GM12878 (cell line): ENCODE data around the gene PTPN14. TPM values are rescaled to one million over a fixed set of nuclear protein-coding genes. Genes with fewer than 3 reads are reported as not detected.

Experiments used
- BACH1 ChIP-seq: fragments of 450-650 bp; IDR thresholded peaks from 2 replicates; pipeline ENCODE4 v1.6.1; 2017; ENCODE audit warnings: mild to moderate bottlenecking, borderline replicate concordance
- BMI1 ChIP-seq: fragments of 450-650 bp; IDR thresholded peaks from 2 replicates; pipeline ENCODE4 v1.6.1; 2016; ENCODE audit warnings: mild to moderate bottlenecking, moderate library complexity, borderline replicate concordance
- CEBPB ChIP-seq, 2 experiments: fragments of 150-350 bp in 1 of 2; IDR thresholded peaks; 2 replicates each; pipeline ENCODE4 v1.6.1; 2012 to 2014; ENCODE audit warnings: low read depth in 2 of 2, low read length in 2 of 2, borderline replicate concordance in 1 of 2, inconsistent platforms in 1 of 2
- CREB1 ChIP-seq: IDR thresholded peaks from 2 replicates; pipeline ENCODE4 v1.6.1; 2012; ENCODE audit warnings: low read depth, mild to moderate bottlenecking, inconsistent platforms
- CREM ChIP-seq: IDR thresholded peaks from 2 replicates; pipeline ENCODE4 v1.6.1; 2014; ENCODE audit warnings: antibody characterized with exemption, low read depth
- DPF2 ChIP-seq: fragments of 450-650 bp; IDR thresholded peaks from 2 replicates; pipeline ENCODE4 v1.6.1; 2017; ENCODE audit warnings: mild to moderate bottlenecking
- EED ChIP-seq: sonication (generic); IDR thresholded peaks from 2 replicates; pipeline ENCODE4 v1.6.1; 2016; ENCODE audit warnings: antibody characterized with exemption, low read depth
- EGR1 ChIP-seq, 2 experiments: IDR thresholded peaks; 1 replicate in 1 of 2; 2 replicates in 1 of 2; pipeline ENCODE4 v1.6.1; 2011 to 2012; ENCODE audit warnings: low read depth in 2 of 2, low read length in 2 of 2, borderline replicate concordance in 1 of 2, mild to moderate bottlenecking in 1 of 2, moderate library complexity in 1 of 2
- GATAD2B ChIP-seq: fragments of 450-650 bp; conservative IDR thresholded peaks from 2 replicates; pipeline ENCODE4 v1.6.1; 2017; ENCODE audit warnings: low read depth, mild to moderate bottlenecking, moderate library complexity
- HDGF ChIP-seq: fragments of 450-650 bp; IDR thresholded peaks from 2 replicates; pipeline ENCODE4 v1.6.1; 2016; ENCODE audit warnings: antibody characterized with exemption
- IKZF2 ChIP-seq, 2 experiments: fragments of 450-650 bp; IDR thresholded peaks; 2 replicates each; pipeline ENCODE4 v1.6.1; 2017; ENCODE audit warnings: mild to moderate bottlenecking in 2 of 2, moderate library complexity in 2 of 2
- JUNB ChIP-seq: IDR thresholded peaks from 2 replicates; pipeline ENCODE4 v1.6.1; 2016; ENCODE audit warnings: antibody characterized with exemption, mild to moderate bottlenecking
- MEF2B ChIP-seq: fragments of 450-650 bp; IDR thresholded peaks from 2 replicates; pipeline ENCODE4 v1.6.1; 2018; ENCODE audit warnings: mild to moderate bottlenecking, moderate library complexity; ENCODE audit not compliant: partially characterized antibody, poor library complexity, severe bottlenecking
- MYB ChIP-seq: fragments of 150-350 bp; IDR thresholded peaks from 2 replicates; pipeline ENCODE4 v1.6.1; 2014; ENCODE audit warnings: mild to moderate bottlenecking, low read depth, low read length, borderline replicate concordance
- NBN ChIP-seq: fragments of 450-650 bp; IDR thresholded peaks from 2 replicates; pipeline ENCODE4 v1.6.1; 2016
- NR2C2 ChIP-seq: IDR thresholded peaks from 2 replicates; pipeline ENCODE4 v1.6.1; 2011; ENCODE audit warnings: borderline replicate concordance, low read depth; ENCODE audit not compliant: control insufficient read depth, insufficient read length
- PAX5 ChIP-seq: IDR thresholded peaks from 2 replicates; pipeline ENCODE4 v1.6.1; 2011; ENCODE audit warnings: low read depth, low read length, borderline replicate concordance
- PAX8 ChIP-seq: fragments of 450-650 bp; IDR thresholded peaks from 2 replicates; pipeline ENCODE4 v1.6.1; 2017; ENCODE audit warnings: mild to moderate bottlenecking, moderate library complexity
- POLR2A ChIP-seq: IDR thresholded peaks from 2 replicates; pipeline ENCODE4 v1.6.1; 2011; ENCODE audit warnings: low read depth, mild to moderate bottlenecking, low read length
- RAD51 ChIP-seq: fragments of 450-650 bp; IDR thresholded peaks from 2 replicates; pipeline ENCODE4 v1.6.1; 2016; ENCODE audit warnings: moderate library complexity, mild to moderate bottlenecking, inconsistent platforms
- RFX5 ChIP-seq: IDR thresholded peaks from 2 replicates; pipeline ENCODE4 v1.6.1; 2011; ENCODE audit warnings: low read depth, low read length, improper control_type of control experiment
- RUNX3 ChIP-seq: IDR thresholded peaks from 2 replicates; pipeline ENCODE4 v1.6.1; 2012; ENCODE audit warnings: low read length, inconsistent platforms
- polyA plus RNA-seq, 11 experiments: library from polyadenylated mRNA; depleted of rRNA in 4 of 11; unstranded in 6 of 11; stranded (reverse) in 5 of 11; fragments of >200 nt; fragmentation: Nextera tagmentation in 4 of 11; fragmentation: Illumina TruSeq in 1 of 11; extraction: Ambion mirVana in 4 of 11; extraction: Trizol in 1 of 11; gene quantifications; 1 replicate in 1 of 11; 2 replicates in 10 of 11; pipeline versions ENCODE4 v1.2.1 to v1.2.3, GENCODE V29; 2011 to 2016; ENCODE audit warnings: inconsistent platforms in 2 of 11, missing spikeins in 2 of 11, low read depth in 1 of 11
- total RNA-seq, 4 experiments: library from RNA; depleted of rRNA in 3 of 4; stranded (reverse); fragments of >200 nt in 3 of 4; fragmentation: Illumina TruSeq in 1 of 4; extraction: Trizol in 1 of 4; gene quantifications; 2 replicates each; pipeline versions ENCODE4 v1.2.1 to v1.2.3, GENCODE V29; 2013 to 2021
- TF ChIP-seq, protein P1 (sequence below): fragments of 450-650 bp; IDR thresholded peaks from 2 replicates; pipeline ENCODE4 v1.6.1; 2016; ENCODE audit warnings: mild to moderate bottlenecking
- TF ChIP-seq, protein P2 (sequence below): fragments of 450-650 bp; IDR thresholded peaks from 2 replicates; pipeline ENCODE4 v1.6.1; 2016; ENCODE audit warnings: mild to moderate bottlenecking
- TF ChIP-seq, protein P3 (sequence below): fragments of 450-650 bp; IDR thresholded peaks from 2 replicates; pipeline ENCODE4 v1.6.1; 2017; ENCODE audit warnings: mild to moderate bottlenecking, low read depth, inconsistent platforms; ENCODE audit not compliant: poor library complexity, severe bottlenecking
- TF ChIP-seq, protein P4 (sequence below): IDR thresholded peaks from 2 replicates; pipeline ENCODE4 v1.6.1; 2011; ENCODE audit warnings: mild to moderate bottlenecking, low read depth, low read length, moderate library complexity; ENCODE audit not compliant: insufficient replicate concordance

The PTPN14 gene
- total and polyA plus RNA-seq, 10 of the 15 experiments (the other 5 are each of a cell fraction or from before 2014, with no cell fraction given), result 0.05 to 5.1 (median 0.44) TPM

DNA sequence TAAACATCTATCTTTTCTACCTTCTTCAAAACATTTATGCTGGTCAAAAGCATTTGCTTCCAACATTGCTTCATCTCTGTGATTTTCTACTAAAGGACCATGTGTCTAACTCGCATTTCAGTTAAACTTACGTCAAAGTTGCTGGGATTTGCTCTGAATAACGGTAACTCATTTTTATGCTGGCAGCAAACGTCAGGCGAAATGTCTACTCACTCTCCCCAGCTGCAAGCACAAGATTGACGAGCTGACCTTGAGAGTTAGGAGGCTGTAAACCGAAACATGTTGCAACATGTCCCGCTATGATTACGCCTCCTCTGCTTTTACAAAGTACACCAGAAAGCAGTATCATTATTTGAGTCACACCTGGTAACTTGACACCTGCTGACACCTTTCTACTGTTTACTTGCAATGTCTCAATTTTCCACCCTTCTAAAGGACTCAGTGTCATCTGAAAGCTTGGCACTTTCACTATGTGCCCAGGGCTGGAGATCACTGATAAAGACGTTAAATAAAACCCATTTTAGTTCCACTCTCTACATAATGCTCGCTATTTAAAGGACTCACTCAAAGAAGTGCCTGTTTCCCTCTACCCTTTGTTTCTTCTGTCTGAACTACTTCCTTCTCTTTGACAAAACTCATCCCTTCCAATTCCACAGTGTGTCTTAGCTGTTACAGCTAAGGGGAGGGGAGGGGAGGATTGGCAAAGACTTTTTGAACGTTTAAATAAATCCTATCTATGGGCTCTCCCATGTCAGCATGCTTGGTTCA lies 111.9 kb downstream of the PTPN14 start (continued):
- TF ChIP-seq POLR2A, result 0 out of 2 replicates have a peak, but pooled peaks have one; percentile 47
- TF ChIP-seq, protein P1, sequence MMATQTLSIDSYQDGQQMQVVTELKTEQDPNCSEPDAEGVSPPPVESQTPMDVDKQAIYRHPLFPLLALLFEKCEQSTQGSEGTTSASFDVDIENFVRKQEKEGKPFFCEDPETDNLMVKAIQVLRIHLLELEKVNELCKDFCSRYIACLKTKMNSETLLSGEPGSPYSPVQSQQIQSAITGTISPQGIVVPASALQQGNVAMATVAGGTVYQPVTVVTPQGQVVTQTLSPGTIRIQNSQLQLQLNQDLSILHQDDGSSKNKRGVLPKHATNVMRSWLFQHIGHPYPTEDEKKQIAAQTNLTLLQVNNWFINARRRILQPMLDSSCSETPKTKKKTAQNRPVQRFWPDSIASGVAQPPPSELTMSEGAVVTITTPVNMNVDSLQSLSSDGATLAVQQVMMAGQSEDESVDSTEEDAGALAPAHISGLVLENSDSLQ, result peak; percentile 77
- 0 out of 2 replicates have a peak, but pooled peaks have one; percentile 22 for TF ChIP-seq EED
- TF ChIP-seq GATAD2B, result peak; percentile 71; the same call in 1 of the 2 replicates
- TF ChIP-seq EGR1 (IDR thresholded peaks at IDR 0.05; ENCODE audit: borderline replicate concordance in 1 of 2, low read depth in 2 of 2, low read length in 2 of 2), result 0 out of 3 replicates have a peak, but pooled peaks of 1 of the 2 experiments have one; percentile 8
- peak in 1 of 2 experiments; percentile 75; a peak in 2 of 4 replicates for TF ChIP-seq CEBPB (IDR thresholded peaks at IDR 0.05; ENCODE audit: borderline replicate concordance in 1 of 2, low read depth in 2 of 2, low read length in 2 of 2)
- TF ChIP-seq RUNX3, result peak; percentile 60; the same call in 1 of the 2 replicates
- TF ChIP-seq, protein P2, sequence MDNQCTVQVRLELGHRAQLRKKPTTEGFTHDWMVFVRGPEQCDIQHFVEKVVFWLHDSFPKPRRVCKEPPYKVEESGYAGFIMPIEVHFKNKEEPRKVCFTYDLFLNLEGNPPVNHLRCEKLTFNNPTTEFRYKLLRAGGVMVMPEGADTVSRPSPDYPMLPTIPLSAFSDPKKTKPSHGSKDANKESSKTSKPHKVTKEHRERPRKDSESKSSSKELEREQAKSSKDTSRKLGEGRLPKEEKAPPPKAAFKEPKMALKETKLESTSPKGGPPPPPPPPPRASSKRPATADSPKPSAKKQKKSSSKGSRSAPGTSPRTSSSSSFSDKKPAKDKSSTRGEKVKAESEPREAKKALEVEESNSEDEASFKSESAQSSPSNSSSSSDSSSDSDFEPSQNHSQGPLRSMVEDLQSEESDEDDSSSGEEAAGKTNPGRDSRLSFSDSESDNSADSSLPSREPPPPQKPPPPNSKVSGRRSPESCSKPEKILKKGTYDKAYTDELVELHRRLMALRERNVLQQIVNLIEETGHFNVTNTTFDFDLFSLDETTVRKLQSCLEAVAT, result 0 out of 2 replicates have a peak, but pooled peaks have one; percentile 60
- TF ChIP-seq NR2C2, result no peak
- TF ChIP-seq JUNB, result peak; percentile 74
- peak; percentile 63 for TF ChIP-seq BMI1
- TF ChIP-seq IKZF2 (IDR thresholded peaks at IDR 0.05), result peak; percentile 79 to 80
- TF ChIP-seq PAX5, result peak; percentile 55; the same call in 1 of the 2 replicates
- TF ChIP-seq CREB1, result 0 out of 2 replicates have a peak, but pooled peaks have one; percentile 25
- TF ChIP-seq PAX8, result no peak
- peak; percentile 26; the same call in 1 of the 2 replicates for TF ChIP-seq RAD51
- 0 out of 2 replicates have a peak, but pooled peaks have one; percentile 13 for TF ChIP-seq MYB
- peak; percentile 79 for TF ChIP-seq NBN
- TF ChIP-seq DPF2, result peak; percentile 82; the same call in 1 of the 2 replicates
- TF ChIP-seq, protein P3, sequence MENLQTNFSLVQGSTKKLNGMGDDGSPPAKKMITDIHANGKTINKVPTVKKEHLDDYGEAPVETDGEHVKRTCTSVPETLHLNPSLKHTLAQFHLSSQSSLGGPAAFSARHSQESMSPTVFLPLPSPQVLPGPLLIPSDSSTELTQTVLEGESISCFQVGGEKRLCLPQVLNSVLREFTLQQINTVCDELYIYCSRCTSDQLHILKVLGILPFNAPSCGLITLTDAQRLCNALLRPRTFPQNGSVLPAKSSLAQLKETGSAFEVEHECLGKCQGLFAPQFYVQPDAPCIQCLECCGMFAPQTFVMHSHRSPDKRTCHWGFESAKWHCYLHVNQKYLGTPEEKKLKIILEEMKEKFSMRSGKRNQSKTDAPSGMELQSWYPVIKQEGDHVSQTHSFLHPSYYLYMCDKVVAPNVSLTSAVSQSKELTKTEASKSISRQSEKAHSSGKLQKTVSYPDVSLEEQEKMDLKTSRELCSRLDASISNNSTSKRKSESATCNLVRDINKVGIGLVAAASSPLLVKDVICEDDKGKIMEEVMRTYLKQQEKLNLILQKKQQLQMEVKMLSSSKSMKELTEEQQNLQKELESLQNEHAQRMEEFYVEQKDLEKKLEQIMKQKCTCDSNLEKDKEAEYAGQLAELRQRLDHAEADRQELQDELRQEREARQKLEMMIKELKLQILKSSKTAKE, result peak; percentile 93
- no peak for TF ChIP-seq HDGF
- TF ChIP-seq RFX5, result no peak
- peak; percentile 53 for TF ChIP-seq MEF2B
- TF ChIP-seq, protein P4, sequence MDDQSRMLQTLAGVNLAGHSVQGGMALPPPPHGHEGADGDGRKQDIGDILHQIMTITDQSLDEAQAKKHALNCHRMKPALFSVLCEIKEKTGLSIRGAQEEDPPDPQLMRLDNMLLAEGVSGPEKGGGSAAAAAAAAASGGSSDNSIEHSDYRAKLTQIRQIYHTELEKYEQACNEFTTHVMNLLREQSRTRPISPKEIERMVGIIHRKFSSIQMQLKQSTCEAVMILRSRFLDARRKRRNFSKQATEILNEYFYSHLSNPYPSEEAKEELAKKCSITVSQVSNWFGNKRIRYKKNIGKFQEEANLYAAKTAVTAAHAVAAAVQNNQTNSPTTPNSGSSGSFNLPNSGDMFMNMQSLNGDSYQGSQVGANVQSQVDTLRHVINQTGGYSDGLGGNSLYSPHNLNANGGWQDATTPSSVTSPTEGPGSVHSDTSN, result peak; percentile 67
- peak; percentile 58; the same call in 1 of the 2 replicates for TF ChIP-seq CREM
- TF ChIP-seq BACH1, result peak; percentile 84; the same call in 1 of the 2 replicates
